Measurements from ENCODE around the gene C20orf144.

DNA sequence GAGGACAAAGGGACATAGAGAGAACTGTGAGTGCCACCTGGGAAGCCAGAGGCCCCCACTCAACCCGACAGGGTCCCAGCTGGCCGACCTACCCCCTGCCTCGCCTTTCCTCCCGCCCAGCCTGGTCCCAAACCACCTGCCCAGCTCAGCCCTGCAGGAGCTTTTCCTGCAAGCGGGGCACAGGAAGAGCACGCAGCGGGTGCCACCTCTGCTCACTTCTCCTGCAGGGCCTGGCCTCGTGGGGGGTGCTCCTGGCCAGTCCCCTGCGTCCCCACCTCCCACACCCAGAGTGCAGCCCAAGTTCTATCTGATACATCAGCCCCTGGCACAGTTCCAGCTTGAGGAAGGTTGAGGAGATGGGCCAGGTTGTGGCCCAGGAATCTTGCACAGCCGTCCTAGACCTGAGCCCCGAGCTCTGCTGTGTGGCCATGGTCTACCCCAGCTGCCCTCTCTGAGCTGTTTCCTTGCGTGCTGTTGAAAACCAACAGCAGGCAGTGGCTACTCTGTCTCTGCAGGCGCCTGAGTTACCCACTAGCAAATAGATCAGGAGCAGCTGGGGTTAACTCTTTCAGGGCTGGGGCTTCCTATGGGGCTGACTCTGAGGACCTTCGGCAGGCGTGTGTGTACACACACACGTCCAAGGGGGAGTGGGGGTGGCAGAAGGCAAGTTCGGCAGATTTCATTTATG lies 10.4 kb downstream of the C20orf144 start:
- TF ChIP-seq, protein P1, sequence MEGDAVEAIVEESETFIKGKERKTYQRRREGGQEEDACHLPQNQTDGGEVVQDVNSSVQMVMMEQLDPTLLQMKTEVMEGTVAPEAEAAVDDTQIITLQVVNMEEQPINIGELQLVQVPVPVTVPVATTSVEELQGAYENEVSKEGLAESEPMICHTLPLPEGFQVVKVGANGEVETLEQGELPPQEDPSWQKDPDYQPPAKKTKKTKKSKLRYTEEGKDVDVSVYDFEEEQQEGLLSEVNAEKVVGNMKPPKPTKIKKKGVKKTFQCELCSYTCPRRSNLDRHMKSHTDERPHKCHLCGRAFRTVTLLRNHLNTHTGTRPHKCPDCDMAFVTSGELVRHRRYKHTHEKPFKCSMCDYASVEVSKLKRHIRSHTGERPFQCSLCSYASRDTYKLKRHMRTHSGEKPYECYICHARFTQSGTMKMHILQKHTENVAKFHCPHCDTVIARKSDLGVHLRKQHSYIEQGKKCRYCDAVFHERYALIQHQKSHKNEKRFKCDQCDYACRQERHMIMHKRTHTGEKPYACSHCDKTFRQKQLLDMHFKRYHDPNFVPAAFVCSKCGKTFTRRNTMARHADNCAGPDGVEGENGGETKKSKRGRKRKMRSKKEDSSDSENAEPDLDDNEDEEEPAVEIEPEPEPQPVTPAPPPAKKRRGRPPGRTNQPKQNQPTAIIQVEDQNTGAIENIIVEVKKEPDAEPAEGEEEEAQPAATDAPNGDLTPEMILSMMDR (IDR thresholded peaks at IDR 0.05 in 4 of 5, conservative IDR thresholded peaks at IDR 0.05 in 1 of 5): no peak
- no peak for TF ChIP-seq POLR2A (IDR thresholded peaks at IDR 0.05)
